Ovary (tissue), 9 donors: Measurements from ENCODE around the gene NRSN2. TPM values are rescaled to one million over a fixed set of nuclear protein-coding genes. Genes with fewer than 3 reads are reported as not detected.
"Not testable (repeated sequence)": the region's sequence is repeated elsewhere in the genome, so short reads cannot be mapped to it uniquely, and the experiment has no call there.

ENCODE experiments used
- DNase-seq, 5 donors: peaks; one replicate each; pipeline ENCODE4 v3.0.0-alpha.2; 2019 to 2020
- H3K27ac ChIP-seq, 2 donors: fragments of 200-600 bp; one replicate each; pipeline versions ENCODE4 v1.5.1 to v1.8.0; 2019 to 2022
- H3K27me3 ChIP-seq: fragments of 200-600 bp; one replicate; pipeline ENCODE4 v1.8.0; 2022
- H3K36me3 ChIP-seq: fragments of 200-600 bp; sonication (generic); one replicate; pipeline ENCODE4 v1.5.1; 2019
- H3K4me1 ChIP-seq: one replicate; pipeline ENCODE4 v1.8.1; 2013; ENCODE audit warnings: mild to moderate bottlenecking, moderate library complexity; ENCODE audit not compliant: insufficient read depth
- H3K4me3 ChIP-seq: fragments of 200-600 bp; sonication (generic); one replicate; pipeline ENCODE4 v1.5.1; 2017
- H3K9me3 ChIP-seq, 2 donors: fragments of 200-600 bp in 1 of 2; sonication (generic) in 1 of 2; one replicate each; pipeline versions ENCODE4 v1.5.1 to v1.8.1; 2013 to 2019; ENCODE audit warnings: mild to moderate bottlenecking in 1 of 2, moderate library complexity in 1 of 2
- EP300 ChIP-seq: sonication (generic); formaldehyde crosslinking; IDR thresholded peaks from one replicate; pipeline ENCODE4 v1.6.1; 2017; ENCODE audit warnings: antibody characterized with exemption
- POLR2A ChIP-seq: fragments of 450-650 bp; IDR thresholded peaks from one replicate; pipeline ENCODE4 v1.6.1; 2017; ENCODE audit warnings: antibody characterized with exemption, mild to moderate bottlenecking, moderate library complexity
- WGBS, 3 donors: extraction: QIAGEN DNeasy Blood & Tissue Kit in 1 of 3; methylation state at CpG; one replicate each; pipeline versions ENCODE4 v1.1.5 to v1.1.7; 2013 to 2017; 5-methylcytosine and 5-hydroxymethylcytosine counted together
- intact Hi-C, 4 donors: fragments of 100-400 bp; cut with DNase I; formaldehyde crosslinking; loops; one replicate each; pipeline versions ENCODE4 v1.11.0 to v1.15.1; 2022 to 2023
- polyA plus RNA-seq, 2 donors: library from polyadenylated mRNA; stranded (reverse); fragments of 200-250 nt in 1 of 2; fragments of 350-450 nt in 1 of 2; fragmentation: Illumina TruSeq in 1 of 2; extraction: RNeasy Lipid Tissue Mini Kit (QIAGEN cat#74804) in 1 of 2; gene quantifications; one replicate each; pipeline ENCODE4 v1.2.3, GENCODE V29; 2013 to 2014
- total RNA-seq, 7 donors: library from RNA; depleted of rRNA in 2 of 7; stranded (reverse); fragments of >200 nt in 2 of 7; fragmentation: NEBNext Ultra II Directional in 3 of 7; extraction: Animal tissue kit (Norgen Biotek cat#: 25700) in 3 of 7; gene quantifications; one replicate each; pipeline versions ENCODE4 v1.1.0 to v1.2.4, GENCODE V29; 2016 to 2023
- TF ChIP-seq, protein P1 (sequence below), 3 donors: fragments of 450-650 bp in 2 of 3; fragments of 200-600 bp in 1 of 3; IDR thresholded peaks; one replicate each; pipeline versions ENCODE4 v1.5.1 to v1.8.0; 2016 to 2022; ENCODE audit warnings: antibody characterized with exemption in 3 of 3, mild to moderate bottlenecking in 1 of 3
- donor health status: DM: no; HTN: no; CAD: no; lungs with moderate emphysema.
- donor health status: DM: no; HTN: no; CAD: no.
- donor health status: Bipolar disorder and iron deficiency.
- donor health status: DM: yes; HTN: yes; CAD: no.
- donor health status: DM: no; HTN: no; CAD: no.
- donor health status: DM: yes; HTN: yes; CAD: no.

NRSN2 gene
- total and polyA plus RNA-seq, 9 donors, result 20.5 to 77.9 (median 43.2) TPM

DNA sequence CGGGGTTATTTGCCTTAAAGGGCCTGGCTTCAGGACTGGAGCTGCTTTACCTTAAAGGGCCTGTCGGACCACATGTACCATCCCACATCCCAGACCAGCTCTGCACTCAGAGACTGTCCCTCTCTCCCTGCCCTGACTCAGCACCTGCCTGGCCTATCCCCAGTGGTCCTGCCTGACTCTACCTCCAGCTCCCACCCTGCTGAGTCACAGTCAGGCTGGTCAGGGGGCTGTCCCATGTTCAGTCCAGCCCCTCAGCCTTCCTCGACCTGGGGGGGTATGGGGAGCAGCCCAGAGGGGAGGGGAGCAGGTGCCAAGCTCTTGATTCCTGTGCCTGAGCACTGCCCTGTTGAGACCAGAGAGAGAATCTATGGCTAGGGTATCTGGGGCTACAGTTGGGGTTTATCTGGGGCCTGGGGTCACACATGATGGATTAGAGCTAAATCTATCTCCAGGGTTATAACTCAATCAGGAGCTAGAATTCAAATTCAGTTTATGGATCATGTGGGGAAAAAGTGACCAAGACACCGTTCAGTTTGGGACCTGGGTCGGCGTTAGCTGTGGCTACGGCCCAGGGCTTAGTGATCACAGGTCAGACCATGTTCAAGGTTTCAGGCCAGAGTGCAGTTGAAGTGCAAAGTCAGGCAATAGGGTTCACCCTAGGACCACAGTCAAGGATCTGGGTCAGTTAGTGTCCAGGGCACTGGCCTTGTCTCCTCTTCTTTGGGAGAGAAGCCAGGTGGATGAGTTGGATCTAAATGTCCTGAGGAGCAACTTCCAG is 24.3 kb downstream of the NRSN2 start:
- DNase-seq, result no peak
- Histone ChIP-seq H3K36me3 (no peaks in the 10 kb centered on the region), H3K27me3 (no peaks in the 10 kb centered on the region), H3K9me3 (no peaks in the 10 kb centered on the region), H3K4me3 (no peak overlapping the region), H3K27ac (no peak overlapping the region), H3K4me1 (no peaks in the 10 kb centered on the region)
- WGBS, 3 donors, result 77 to 79% (median 78%) methylated on average over 6 to 7 of the region's 7 CpGs
- TF ChIP-seq EP300, result no peak
- TF ChIP-seq, protein P1, sequence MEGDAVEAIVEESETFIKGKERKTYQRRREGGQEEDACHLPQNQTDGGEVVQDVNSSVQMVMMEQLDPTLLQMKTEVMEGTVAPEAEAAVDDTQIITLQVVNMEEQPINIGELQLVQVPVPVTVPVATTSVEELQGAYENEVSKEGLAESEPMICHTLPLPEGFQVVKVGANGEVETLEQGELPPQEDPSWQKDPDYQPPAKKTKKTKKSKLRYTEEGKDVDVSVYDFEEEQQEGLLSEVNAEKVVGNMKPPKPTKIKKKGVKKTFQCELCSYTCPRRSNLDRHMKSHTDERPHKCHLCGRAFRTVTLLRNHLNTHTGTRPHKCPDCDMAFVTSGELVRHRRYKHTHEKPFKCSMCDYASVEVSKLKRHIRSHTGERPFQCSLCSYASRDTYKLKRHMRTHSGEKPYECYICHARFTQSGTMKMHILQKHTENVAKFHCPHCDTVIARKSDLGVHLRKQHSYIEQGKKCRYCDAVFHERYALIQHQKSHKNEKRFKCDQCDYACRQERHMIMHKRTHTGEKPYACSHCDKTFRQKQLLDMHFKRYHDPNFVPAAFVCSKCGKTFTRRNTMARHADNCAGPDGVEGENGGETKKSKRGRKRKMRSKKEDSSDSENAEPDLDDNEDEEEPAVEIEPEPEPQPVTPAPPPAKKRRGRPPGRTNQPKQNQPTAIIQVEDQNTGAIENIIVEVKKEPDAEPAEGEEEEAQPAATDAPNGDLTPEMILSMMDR (IDR thresholded peaks at IDR 0.05), result no peak
- TF ChIP-seq POLR2A, result no peak
- intact Hi-C loops, result no loop called here

DNA sequence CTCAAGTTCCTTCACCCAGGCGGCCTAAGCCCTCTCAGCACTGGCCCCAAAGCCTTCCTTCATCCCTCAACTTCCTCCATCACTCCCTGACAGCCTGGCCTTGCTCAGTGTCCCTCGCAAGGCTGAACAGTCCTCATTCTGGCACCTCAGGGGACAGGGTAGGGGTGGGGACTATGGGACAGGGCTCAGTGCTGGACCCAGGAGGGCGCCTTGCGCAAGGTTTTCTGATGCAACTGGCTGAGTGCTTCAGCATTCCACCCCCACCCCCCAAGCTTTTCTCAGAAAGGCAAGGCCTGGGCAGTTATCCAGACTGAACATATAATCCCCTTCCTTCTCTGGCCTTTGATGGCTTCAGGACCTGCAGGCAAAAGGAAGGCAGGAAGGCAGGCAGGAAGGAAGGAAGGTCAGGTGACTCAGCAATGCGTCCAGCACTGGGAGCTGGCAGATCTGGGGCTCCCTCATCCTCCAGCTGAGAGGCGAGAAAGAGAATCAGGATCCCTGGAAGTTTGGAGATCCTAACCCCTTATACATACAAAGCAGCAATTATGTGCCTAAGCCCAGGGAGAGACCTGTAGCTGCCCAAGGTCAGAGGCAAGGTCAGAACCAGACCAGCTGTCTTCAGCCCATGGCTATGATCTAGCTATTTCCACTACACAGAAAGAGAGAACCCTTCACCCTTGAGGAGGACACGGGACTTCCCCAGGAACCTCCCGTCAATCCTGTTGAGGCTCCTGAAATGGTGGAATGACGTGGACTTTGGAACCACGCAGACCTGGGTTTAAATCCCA is 25.0 kb downstream of the NRSN2 start:
- Histone ChIP-seq H3K9me3 (no peaks in the 10 kb centered on the region), H3K27ac (no peak overlapping the region), H3K4me3 (no peak overlapping the region), H3K27me3 (no peaks in the 10 kb centered on the region), H3K36me3 (no peaks in the 10 kb centered on the region), H3K4me1 (no peaks in the 10 kb centered on the region)
- DNase-seq, result peak in 1 of 5 donors; percentile 42
- TF ChIP-seq, protein P1 (IDR thresholded peaks at IDR 0.05), result no peak
- TF ChIP-seq POLR2A (no peak), EP300 (no peak)
- intact Hi-C loops, result no loop called here
- WGBS, 3 donors, result 80 to 84% (median 80%) methylated on average over 10 of the region's 10 CpGs

DNA sequence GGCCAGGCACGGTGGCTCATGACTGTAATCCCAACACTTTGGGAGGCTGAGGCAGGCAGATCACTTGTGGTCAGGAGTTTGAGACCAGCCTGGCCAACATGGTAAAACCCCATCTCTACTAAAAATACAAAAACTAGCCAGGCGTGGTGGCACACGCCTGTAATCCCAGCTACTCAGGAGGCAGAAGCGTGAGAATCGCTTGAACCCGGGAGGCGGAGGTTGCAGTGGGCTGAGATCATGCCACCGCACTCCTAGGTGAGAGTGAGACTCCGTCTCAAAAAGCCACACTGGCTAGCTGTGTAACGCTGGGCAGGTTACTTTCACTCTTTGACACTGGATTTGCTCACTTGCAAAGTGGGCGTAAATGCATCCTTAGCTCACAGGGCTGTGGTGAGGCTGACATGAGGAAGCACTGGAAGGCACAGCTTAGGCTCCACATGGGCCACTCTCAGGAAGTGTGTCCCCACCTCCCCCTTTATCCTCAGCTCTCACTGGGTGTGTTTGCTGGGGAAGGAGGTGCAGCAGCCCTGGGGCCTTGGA is 25.7 kb downstream of the NRSN2 start:
- H3K27me3 ChIP-seq, H3K27ac ChIP-seq, H3K4me3 ChIP-seq, intact Hi-C loops, DNase-seq, H3K4me1 ChIP-seq, H3K36me3 ChIP-seq, H3K9me3 ChIP-seq: not testable (repeated sequence)
- 93% methylated on average over 11 of the region's 11 CpGs for WGBS, 3 donors

DNA sequence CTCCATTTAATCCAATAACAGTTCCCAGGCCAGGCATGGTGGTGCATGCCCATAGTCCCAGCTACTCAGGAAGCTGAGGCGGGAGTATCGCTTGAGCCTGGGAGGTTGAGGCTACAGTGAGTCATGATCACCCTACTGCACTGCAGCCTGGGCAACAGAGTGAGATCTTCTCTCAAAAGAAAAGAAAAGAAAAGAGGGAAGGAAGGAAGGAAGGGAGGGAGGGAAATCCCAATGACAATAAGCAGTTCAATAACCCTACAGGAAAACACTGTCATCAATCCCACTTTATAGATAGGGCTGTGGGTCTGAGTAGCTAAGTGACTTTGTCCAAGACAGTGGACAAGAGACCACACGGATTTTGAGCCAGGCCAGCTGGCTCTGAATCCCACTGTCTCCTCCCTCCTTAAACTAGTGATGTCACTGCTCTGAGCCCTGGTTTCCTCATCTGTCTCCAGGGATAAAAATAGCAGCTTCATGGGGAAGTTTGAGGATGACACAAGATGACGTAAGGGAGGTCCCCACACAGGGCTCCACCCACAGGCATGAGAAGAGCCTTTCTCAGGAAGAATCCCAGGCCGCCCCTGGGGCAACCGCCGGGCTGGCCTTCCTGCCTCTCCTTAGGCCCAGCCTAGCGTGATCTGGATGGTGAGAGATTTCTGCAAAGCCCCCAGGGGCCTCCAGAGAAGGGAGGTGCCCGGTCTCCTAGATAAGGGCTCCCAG is 26.4 kb downstream of the NRSN2 start:
- Histone ChIP-seq H3K27ac (no peak overlapping the region), H3K36me3 (no peaks in the 10 kb centered on the region), H3K27me3 (no peaks in the 10 kb centered on the region), H3K9me3 (no peaks in the 10 kb centered on the region), H3K4me3 (no peak overlapping the region), H3K4me1 (no peaks in the 10 kb centered on the region)
- no peak for DNase-seq
- WGBS, 3 donors, result 71 to 74% (median 72%) methylated on average over 9 of the region's 9 CpGs
- TF ChIP-seq, protein P1 (IDR thresholded peaks at IDR 0.05), result no peak
- TF ChIP-seq EP300, result no peak
- no peak for TF ChIP-seq POLR2A
- intact Hi-C loops, result no loop called here
